Measurements from ENCODE around the gene SLC33A1. TPM values are rescaled to one million over a fixed set of nuclear protein-coding genes. Genes with fewer than 3 reads are reported as not detected.
"Not testable (repeated sequence)": the region's sequence is repeated elsewhere in the genome, so short reads cannot be mapped to it uniquely, and the experiment has no call there.

Gene SLC33A1
- 18.8 TPM for polyA plus RNA-seq (2013, experiment 1 of 2; ENCODE audit: insufficient read length)
- polyA plus RNA-seq (2013, experiment 2 of 2; ENCODE audit: insufficient read length) = 23.2 TPM

GRCh38 chr3:155854141-155854940, at the start of gene SLC33A1:
TSS of gene SLC33A1 (minus strand) at chr3:155854427. CDS start at chr3:155853997, 430 bp downstream.
- peak; percentile 99 for DNase-seq

DNA sequence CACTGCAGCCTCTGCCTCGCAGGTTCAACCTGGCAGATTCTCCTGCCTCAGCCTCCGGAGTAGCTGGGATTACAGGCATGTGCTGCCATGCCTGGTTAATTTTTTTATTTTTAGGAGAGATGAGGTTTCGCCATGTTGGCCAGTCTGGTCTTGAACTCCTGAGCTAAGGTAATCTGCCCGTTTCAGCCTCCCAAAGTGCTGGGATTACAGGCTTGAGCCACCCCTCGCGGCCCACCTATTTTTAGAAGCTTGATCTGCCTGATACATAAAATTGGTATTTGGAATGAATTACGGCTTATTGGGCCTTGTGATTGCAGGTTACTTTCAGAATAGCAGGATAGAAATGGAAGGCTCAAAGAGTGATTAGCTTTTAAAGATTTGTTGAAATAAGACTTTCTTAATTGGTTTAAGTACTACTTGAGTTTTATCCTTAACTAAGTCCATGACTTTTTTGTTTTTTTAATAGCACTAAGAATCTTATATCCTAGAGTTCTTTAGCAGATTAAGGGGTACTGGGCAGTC, 41.2 kb upstream of the SLC33A1 start:
- no peak for DNase-seq

DNA sequence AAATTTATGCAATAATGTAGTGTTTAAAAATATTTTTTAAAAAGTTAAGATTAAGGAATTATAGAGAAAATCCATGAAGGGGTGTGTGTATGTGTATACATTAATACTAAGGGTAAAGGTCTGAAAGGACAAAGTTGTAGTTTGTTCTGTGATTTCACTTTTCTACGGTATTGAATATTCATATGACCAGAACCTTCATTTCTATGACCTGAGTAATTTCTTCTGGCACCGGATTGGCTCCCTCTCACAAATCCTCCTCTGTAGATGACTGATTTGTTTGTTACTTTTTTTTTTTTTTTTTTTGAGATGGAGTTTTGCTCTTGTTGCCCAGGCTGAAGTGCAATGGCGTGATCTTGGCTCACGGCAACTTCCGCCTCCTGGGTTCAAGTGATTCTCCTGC, 37.1 kb upstream of the SLC33A1 start:
- DNase-seq = no peak

- peak; percentile 27 for DNase-seq
Measured at GRCh38 chr3:155890671-155891190, 36.5 kb upstream of the SLC33A1 start.

DNA sequence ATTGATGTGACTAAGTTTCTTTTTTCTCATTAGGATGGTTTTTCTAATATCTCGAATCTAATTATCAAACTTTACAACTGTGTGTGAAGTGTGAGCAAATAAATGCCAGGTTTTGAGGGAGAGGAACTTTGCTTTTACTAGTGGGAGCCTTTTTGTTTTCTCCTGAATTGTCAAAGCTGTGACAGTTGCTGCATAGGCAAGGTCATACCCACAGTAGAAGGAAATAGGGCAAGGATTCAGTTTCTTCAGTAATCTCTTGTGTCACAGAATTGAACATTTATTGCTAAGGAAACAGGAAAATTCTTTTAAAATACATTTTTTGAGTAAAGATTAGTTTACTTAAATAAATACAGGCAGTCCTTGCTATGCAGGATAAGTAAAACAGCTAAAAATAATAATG, 35.7 kb upstream of the SLC33A1 start:
- DNase-seq = no peak

GRCh38 chr3:155889212-155889611, 35.0 kb upstream of the SLC33A1 start:
- DNase-seq = no peak

GRCh38 chr3:155886915-155887314, 32.7 kb upstream of the SLC33A1 start:
- no peak for DNase-seq

DNA sequence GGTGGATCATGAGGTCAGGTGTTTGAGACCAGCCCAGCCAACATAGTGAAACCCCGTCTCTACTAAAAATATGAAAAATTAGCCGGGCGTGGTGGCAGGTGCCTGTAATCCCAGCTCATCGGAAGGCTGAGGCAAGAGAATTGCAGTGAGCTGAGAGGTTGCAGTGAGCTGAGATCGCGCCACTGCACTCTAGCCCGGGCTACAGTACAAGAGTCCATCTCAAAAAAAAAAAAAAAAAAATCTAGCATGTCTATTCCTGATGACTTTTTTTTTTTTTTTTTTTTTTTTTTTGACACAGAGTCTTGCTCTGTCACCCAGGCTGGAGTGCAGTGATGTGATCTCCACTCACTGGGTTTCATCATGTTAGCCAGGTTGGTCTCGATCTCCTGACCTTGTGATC, 32.1 kb upstream of the SLC33A1 start:
- DNase-seq = not testable (repeated sequence)

GRCh38 chr3:155885292-155885691, 31.1 kb upstream of the SLC33A1 start:
- no peak for DNase-seq

DNA sequence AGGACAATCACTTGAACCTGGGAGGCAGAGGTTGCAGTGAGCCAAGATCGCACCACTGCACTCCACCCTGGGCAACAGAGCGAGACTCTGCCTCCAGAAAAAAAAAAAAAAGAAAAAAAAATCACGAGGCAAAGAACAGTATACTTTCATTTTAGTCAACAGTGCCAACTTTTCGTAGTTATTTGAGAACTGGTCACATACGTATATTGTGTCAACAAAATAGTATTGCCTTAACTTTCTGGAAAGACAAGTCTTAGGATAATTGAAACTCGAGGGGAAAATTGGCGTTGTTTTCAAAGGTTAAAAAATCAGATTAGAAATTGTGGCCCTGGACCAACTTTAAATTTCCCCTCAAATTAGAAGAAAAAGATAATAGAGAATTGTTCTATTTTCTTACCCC, 30.1 kb upstream of the SLC33A1 start:
- DNase-seq = no peak

DNA sequence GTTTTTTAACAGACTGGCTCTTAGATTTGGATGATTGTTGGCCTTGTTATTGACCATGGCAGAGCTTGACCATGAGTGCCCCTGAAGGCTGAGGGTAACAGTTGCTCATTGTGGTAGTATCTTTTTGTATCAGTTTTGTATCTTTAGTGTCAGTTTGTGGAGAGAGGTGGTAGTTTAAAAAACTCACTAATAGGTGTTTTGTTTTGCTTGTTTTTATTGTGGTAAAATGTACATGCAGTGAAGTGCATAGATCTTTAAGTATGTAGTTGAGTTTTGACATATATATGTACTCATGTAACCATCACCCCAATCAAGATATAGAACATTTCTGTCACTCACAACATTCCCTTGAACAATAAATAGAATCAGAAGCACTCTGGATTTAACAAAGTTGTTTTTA, 26.1 kb upstream of the SLC33A1 start:
- no peak for DNase-seq

DNA sequence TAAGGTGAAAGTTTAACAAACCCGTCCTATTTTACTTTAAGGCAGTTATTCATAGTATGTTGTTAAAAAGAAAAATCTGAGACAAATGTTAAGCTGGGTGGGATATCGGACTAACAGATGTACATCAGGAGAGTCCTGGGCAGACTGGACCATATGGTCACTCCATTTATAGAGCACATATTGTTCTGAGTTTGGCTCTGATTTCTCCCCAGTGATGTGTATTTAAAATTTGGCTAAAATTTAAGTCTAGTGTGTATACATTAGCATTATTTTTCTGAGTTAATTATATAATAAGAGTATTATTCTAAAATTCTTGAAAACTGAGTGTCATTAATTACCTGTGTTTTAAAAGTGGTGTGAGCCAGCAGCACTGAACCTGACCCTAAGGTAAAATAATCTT, 22.3 kb upstream of the SLC33A1 start:
- DNase-seq = no peak

DNA sequence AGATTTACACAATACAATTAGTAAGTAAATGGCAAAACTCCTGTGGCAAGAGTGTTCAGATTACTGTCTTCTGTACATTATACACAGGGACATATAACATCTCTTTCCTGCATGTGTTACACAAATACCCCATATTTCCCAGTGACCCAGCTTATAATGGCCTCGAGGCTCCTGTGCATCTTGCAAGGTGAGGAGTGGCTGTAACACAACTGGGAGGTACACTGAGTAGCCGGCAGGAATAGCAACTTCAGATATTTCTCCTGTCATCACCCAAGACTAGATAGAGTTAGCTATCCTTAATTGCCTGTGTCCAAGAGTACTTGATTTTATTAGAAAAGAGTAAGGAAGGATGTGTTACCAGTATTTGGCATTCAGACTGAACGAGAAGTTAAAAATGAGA, 21.8 kb upstream of the SLC33A1 start:
- no peak for DNase-seq

DNA sequence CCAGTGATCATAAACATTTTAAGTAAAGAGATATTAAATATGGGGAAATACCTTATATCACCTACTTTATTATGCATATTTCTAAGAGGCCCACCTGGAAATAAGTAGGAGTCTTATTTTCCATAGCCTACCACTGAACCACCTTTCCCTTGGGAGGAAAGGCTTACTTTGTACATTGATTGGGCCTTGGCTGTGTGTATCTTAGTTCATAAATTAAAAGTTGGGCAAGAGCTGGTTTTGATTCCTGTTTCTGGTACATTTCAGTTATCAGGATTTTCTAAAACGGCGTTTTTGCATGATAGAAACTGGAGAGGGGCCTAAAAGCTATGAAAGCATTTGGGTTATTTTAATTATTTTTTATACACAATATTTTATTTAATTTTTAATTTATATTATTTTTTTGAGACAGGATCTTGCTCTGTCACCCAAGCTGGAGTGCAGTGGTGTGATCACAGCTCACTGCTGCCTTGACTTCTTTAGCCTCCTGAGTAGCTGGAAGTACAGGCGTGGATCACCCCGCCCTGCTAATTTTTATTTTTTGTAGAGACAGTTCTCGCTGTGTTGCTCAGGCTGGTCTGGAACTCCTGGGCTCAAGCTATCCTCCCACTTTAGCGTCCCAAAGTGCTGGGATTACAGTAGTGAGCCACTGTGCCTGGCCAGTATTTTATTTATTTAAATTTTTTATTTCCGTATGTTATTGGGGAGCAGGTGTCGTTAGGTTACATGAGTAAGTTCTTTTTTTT, 18.8 kb upstream of the SLC33A1 start:
- DNase-seq = no peak

DNA sequence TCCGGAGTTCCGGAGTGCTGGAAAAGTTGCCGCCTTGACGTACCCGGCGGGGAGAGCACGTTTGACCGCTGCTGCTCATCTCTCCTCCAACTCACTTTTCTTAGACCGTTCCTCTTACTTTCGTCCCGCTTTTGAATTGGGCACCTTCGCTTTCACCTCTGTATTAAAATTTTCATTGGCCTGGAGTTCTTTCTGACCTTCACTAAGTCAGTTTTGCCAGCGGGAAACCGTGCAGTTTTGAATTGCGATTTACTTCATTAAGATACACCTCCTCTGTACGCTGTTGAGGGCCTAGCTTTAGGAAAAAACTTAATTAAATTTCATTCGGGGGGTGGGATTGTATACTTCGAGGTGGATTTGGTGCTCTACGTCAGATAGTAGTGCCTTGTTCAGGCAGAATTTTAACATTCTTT, 17.5 kb upstream of the SLC33A1 start:
- DNase-seq = no peak

DNA sequence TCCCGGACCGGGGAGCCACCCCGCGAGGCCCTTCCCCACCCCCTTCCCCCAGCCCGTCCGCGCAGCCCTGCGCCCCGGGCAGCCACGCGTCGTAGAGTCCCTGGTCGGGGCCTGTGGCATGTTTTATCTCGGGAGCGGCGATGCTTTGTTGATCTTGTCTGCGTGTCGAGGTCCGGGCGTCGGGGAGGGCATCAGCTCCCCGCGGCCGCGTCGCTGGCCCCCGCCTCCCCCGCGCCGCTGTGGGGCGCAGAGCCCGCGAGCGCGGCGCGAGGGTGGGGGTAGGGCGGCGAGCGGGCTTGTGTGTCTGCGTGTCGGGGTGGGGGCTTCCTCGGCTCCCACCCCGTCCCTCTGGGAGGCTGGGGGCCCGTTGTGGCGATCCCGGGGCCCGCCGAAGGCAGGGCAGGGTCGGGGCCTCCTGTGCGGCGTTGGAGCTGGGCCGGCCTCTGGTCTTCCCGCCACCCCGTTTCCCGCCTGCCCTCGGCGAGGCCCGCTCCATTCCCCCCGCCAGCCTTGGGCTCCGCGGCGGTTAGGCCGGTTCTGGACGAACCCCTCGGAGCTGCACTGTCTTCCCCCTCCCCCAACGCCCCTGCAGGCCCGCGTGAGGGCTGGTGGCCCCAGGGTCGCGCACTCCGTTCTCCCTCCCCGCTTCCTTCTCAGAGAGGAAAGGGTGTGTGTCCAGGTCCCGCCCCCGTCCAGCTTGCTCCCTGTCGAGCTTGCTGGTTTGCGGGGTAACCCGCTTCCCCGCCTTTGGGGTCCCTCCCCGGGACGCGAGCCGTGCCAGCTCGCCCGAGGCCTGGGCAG, 16.9 kb upstream of the SLC33A1 start:
- DNase-seq = peak; percentile 36

DNA sequence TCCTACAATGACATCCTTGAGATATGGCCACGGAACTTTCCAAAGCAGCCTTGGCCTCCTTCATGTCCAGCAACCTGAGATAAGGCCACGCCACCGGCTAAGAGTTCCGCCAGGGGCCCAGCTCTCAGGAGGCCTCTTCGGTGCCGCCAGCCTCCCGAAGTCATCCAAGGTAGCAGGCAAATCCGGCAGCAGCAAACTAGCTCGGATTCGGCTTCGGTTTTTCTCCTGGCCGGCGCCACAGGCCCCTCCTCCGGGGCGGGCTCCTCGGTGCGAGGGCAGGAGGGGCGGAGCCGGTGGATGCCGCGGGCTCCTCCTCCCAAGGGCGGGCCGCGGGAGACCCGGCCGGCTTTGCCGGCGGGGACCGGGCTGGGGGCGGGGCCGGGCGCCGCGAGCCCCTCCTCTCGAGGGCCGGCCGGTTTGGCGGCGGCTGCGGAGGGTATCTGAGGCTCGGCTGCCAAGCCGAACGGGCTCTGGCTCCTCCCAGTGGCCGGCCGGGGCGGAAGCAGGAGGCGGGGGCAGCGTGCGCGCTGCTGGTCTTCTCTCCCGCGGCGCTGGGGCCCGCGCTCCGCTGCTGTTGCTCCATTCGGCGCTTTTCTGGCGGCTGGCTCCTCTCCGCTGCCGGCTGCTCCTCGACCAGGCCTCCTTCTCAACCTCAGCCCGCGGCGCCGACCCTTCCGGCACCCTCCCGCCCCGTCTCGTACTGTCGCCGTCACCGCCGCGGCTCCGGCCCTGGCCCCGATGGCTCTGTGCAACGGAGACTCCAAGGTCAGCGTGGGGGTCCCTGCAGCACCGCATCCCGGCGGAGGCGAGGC, 16.1 kb upstream of the SLC33A1 start, which contains the start of gene GMPS:
Gene GMPS (plus strand): TSS at position 518 of the 812 bp plus-strand sequence. CDS start 221 bp downstream, at position 739.
- DNase-seq = peak; percentile 94

GRCh38 chr3:155869691-155870090, 15.5 kb upstream of the SLC33A1 start:
- no peak for DNase-seq

DNA sequence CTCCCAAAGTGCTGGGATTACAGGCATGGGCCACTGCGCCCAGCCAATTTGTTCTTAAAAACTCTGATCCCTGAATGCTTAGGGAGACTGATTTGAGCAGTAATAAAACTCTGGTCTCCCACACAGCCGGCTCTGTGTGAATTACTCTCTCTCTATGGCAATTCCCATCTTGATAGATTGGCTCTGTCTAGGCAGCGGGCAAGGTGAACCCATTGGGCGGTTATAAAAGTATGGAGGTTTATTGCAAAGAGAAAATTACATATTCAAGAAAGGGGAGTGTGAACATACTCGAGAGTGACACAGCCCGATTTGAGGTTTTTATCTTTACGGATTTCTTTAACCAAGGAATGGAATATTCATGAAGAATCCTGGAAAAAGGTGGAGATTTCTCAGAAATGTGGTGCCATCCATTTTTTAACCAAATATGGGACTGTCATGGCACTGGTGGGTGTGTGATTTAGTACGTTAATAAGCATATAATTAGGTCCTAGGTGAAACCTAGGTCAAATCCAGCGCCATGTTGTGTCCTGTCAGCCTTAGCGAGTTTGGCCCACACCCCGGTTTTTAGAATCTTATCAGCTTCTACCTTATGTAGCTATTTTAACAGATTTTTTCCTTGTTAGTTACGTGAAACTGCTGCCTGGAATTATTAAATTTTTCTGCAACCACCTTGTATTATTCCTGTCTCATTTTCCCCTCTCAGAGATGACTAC, 9.0 kb upstream of the SLC33A1 start:
- no peak for DNase-seq

- peak; percentile 80 for DNase-seq
Measured at GRCh38 chr3:155862290-155862982, 8.2 kb upstream of the SLC33A1 start.
